Measurements from ENCODE around the gene KCNV2.

The KCNV2 gene

GRCh38 chr9:2771661-2772060 is 54.4 kb downstream of the KCNV2 start:
- Histone ChIP-seq H3K4me1 (ENCODE audit: control insufficient read depth in 2 of 2, insufficient read depth in 2 of 2, low read length in 2 of 2) (peaks cover 0 to 6% of the 10 kb centered on the region in 2 donors), H3K9me3 (ENCODE audit: control insufficient read depth in 2 of 2, low read length in 2 of 2) (peaks cover 0 to under 1% of the 10 kb centered on the region in 2 donors), H3K27me3 (ENCODE audit: control insufficient read depth in 2 of 2, insufficient read depth in 2 of 2, low read length in 2 of 2) (no peaks in the 10 kb centered on the region), H3K4me3 (ENCODE audit: low read length in 2 of 2) (no peak overlapping the region), H3K36me3 (ENCODE audit: control insufficient read depth in 2 of 2, insufficient read depth in 2 of 2, low read length in 2 of 2) (peaks cover 8 to 17% of the 10 kb centered on the region in 2 donors), H3K9ac (ENCODE audit: low read depth in 1 of 2, low read length in 2 of 2) (no peak overlapping the region), H3K27ac (ENCODE audit: low read depth in 2 of 2, low read length in 2 of 2) (no peak overlapping the region)

GRCh38 chr9:2777454-2777853 is 60.1 kb downstream of the KCNV2 start:
- H3K4me3 ChIP-seq (ENCODE audit: low read length in 2 of 2), result no peak overlapping the region
- no peaks in the 10 kb centered on the region for H3K27me3 ChIP-seq (ENCODE audit: control insufficient read depth in 2 of 2, insufficient read depth in 2 of 2, low read length in 2 of 2)
- H3K36me3 ChIP-seq (ENCODE audit: control insufficient read depth in 2 of 2, insufficient read depth in 2 of 2, low read length in 2 of 2), result peaks cover 13 to 28% of the 10 kb centered on the region in 2 donors
- no peaks in the 10 kb centered on the region for H3K4me1 ChIP-seq (ENCODE audit: control insufficient read depth in 2 of 2, insufficient read depth in 2 of 2, low read length in 2 of 2)
- no peak overlapping the region for H3K9ac ChIP-seq (ENCODE audit: low read depth in 1 of 2, low read length in 2 of 2)
- no peak overlapping the region for H3K27ac ChIP-seq (ENCODE audit: low read depth in 2 of 2, low read length in 2 of 2)
- peaks cover 2% of the 10 kb centered on the region in 2 donors for H3K9me3 ChIP-seq (ENCODE audit: control insufficient read depth in 2 of 2, low read length in 2 of 2)

- Histone ChIP-seq H3K4me1 (ENCODE audit: control insufficient read depth in 2 of 2, insufficient read depth in 2 of 2, low read length in 2 of 2) (no peaks in the 10 kb centered on the region), H3K27me3 (ENCODE audit: control insufficient read depth in 2 of 2, insufficient read depth in 2 of 2, low read length in 2 of 2) (no peaks in the 10 kb centered on the region), H3K4me3 (ENCODE audit: low read length in 2 of 2) (no peak overlapping the region), H3K9ac (ENCODE audit: low read depth in 1 of 2, low read length in 2 of 2) (no peak overlapping the region), H3K36me3 (ENCODE audit: control insufficient read depth in 2 of 2, insufficient read depth in 2 of 2, low read length in 2 of 2) (peaks cover 13 to 25% of the 10 kb centered on the region in 2 donors), H3K9me3 (ENCODE audit: control insufficient read depth in 2 of 2, low read length in 2 of 2) (peaks cover 2% of the 10 kb centered on the region in 2 donors), H3K27ac (ENCODE audit: low read depth in 2 of 2, low read length in 2 of 2) (no peak overlapping the region)
These were observed 61.5 kb downstream of the KCNV2 start for GRCh38 chr9:2778816-2779215.

Data from mucosa of rectum (tissue), 2 donors.